IMR-90 (cell line): Measurements from ENCODE around the gene ADRA1B. TPM values are rescaled to one million over a fixed set of nuclear protein-coding genes. Genes with fewer than 3 reads are reported as not detected.

Experiments used
- ATAC-seq: fragments of 200-7000 bp; cut with Tn5 transposase; 2 replicates; pipeline ENCODE4 v1.9.1; 2020; ENCODE audit warnings: low read depth, mild to moderate bottlenecking, moderate library complexity
- BruUV-seq: library from RNA; stranded (reverse); fragments of 400-500 nt; replicated peaks from 2 replicates; lab custom pipeline; 2021; lab: Mats Ljungman, UMichigan
- CTCF ChIA-PET: fragments of 300-600 bp; formaldehyde crosslinking; extraction: SDS; loops from one replicate; lab custom pipeline; 2021; ENCODE audit warnings: antibody characterized with exemption; lab: Yijun Ruan, JAX
- POLR2A ChIA-PET: fragments of 300-600 bp; sonication (Branson Sonifier 250); formaldehyde crosslinking; loops from one replicate; lab custom pipeline; 2022; ENCODE audit warnings: antibody characterized with exemption; ENCODE audit not compliant: unreplicated experiment; lab: Charles Lee
- DNase-seq: peaks from one replicate; pipeline ENCODE4 v3.0.0; 2013
- H2AFZ ChIP-seq: replicated peaks from 2 replicates; pipeline ENCODE3; 2013; ENCODE audit warnings: low read length, mild to moderate bottlenecking; ENCODE audit not compliant: poor library complexity
- H2AK5ac ChIP-seq: 2 replicates; pipeline ENCODE4 v1.6.1; 2013; ENCODE audit warnings: low read depth, low read length, inconsistent platforms
- H2AK9ac ChIP-seq: replicated peaks from 2 replicates; pipeline ENCODE3; 2013; ENCODE audit warnings: mild to moderate bottlenecking, low read depth, low read length, moderate library complexity; ENCODE audit not compliant: poor library complexity
- H2BK120ac ChIP-seq: 2 replicates; pipeline ENCODE4 v1.6.1; 2013; ENCODE audit warnings: low read depth, low read length, inconsistent platforms
- H2BK15ac ChIP-seq: 3 replicates; pipeline ENCODE4 v1.6.1; 2013; ENCODE audit warnings: low read depth, low read length, inconsistent platforms
- H2BK20ac ChIP-seq: 2 replicates; pipeline ENCODE4 v1.6.1; 2013; ENCODE audit warnings: low read depth, mild to moderate bottlenecking, inconsistent platforms, low read length, moderate library complexity
- H2BK5ac ChIP-seq: 2 replicates; pipeline ENCODE4 v1.6.1; 2013; ENCODE audit warnings: mild to moderate bottlenecking, low read depth, low read length, inconsistent platforms; ENCODE audit not compliant: poor library complexity, severe bottlenecking
- H3K14ac ChIP-seq: replicated peaks from 2 replicates; pipeline ENCODE4 v1.6.1; 2013; ENCODE audit warnings: low read depth, low read length, inconsistent platforms
- H3K18ac ChIP-seq: 2 replicates; pipeline ENCODE4 v1.6.1; 2013; ENCODE audit warnings: low read depth, low read length, control low read depth
- H3K23ac ChIP-seq: 2 replicates; pipeline ENCODE4 v1.6.1; 2013; ENCODE audit warnings: low read depth, low read length, inconsistent platforms
- H3K27ac ChIP-seq: 2 replicates; pipeline ENCODE4 v1.5.1; 2013; ENCODE audit warnings: mild to moderate bottlenecking, control low read depth, low read length; ENCODE audit not compliant: insufficient read depth
- H3K27me3 ChIP-seq: 2 replicates; pipeline ENCODE4 v1.6.1; 2013; ENCODE audit warnings: low read length; ENCODE audit not compliant: control insufficient read depth, insufficient read depth
- H3K36me3 ChIP-seq: 2 replicates; pipeline ENCODE4 v1.6.1; 2013; ENCODE audit warnings: low read length, mixed read lengths; ENCODE audit not compliant: control insufficient read depth, insufficient read depth
- H3K4ac ChIP-seq: 2 replicates; pipeline ENCODE4 v1.6.1; 2013; ENCODE audit warnings: low read depth, low read length, inconsistent platforms
- H3K4me1 ChIP-seq: 2 replicates; pipeline ENCODE4 v1.6.1; 2013; ENCODE audit warnings: low read length, mixed read lengths; ENCODE audit not compliant: control insufficient read depth, insufficient read depth
- H3K4me2 ChIP-seq: 2 replicates; pipeline ENCODE4 v1.6.1; 2013; ENCODE audit warnings: low read depth, mild to moderate bottlenecking, control low read depth, low read length, moderate library complexity
- H3K4me3 ChIP-seq: 2 replicates; pipeline ENCODE4 v1.5.1; 2013; ENCODE audit warnings: low read depth, mild to moderate bottlenecking, control low read depth, low read length, moderate library complexity; ENCODE audit not compliant: insufficient read depth
- H3K56ac ChIP-seq: 2 replicates; pipeline ENCODE4 v1.6.1; 2013; ENCODE audit warnings: low read length, inconsistent platforms; ENCODE audit not compliant: insufficient read depth; ENCODE audit errors: extremely low read depth
- H3K79me1 ChIP-seq, 2 experiments: 2 replicates each; pipeline ENCODE4 v1.6.1; 2013; ENCODE audit warnings: low read length in 2 of 2, inconsistent platforms in 1 of 2, low read depth in 1 of 2
- H3K9ac ChIP-seq: 2 replicates; pipeline ENCODE4 v1.6.1; 2013; ENCODE audit warnings: low read depth, low read length, control low read depth
- H3K9me1 ChIP-seq: 2 replicates; pipeline ENCODE4 v1.6.1; 2013; ENCODE audit warnings: low read length, inconsistent platforms; ENCODE audit not compliant: insufficient read depth
- H3K9me3 ChIP-seq: 2 replicates; pipeline ENCODE4 v1.6.1; 2013; ENCODE audit warnings: low read length; ENCODE audit not compliant: control insufficient read depth, insufficient read depth
- H4K20me1 ChIP-seq: 2 replicates; pipeline ENCODE4 v1.6.1; 2013; ENCODE audit warnings: low read length, inconsistent platforms; ENCODE audit not compliant: insufficient read depth
- H4K5ac ChIP-seq: 2 replicates; pipeline ENCODE4 v1.6.1; 2013; ENCODE audit warnings: mild to moderate bottlenecking, low read depth, low read length, control low read depth
- H4K8ac ChIP-seq, 2 experiments: 2 replicates each; pipeline ENCODE4 v1.6.1; 2013; ENCODE audit warnings: low read depth in 2 of 2, low read length in 2 of 2, control low read depth in 1 of 2, inconsistent platforms in 1 of 2
- H4K91ac ChIP-seq: 2 replicates; pipeline ENCODE4 v1.6.1; 2013; ENCODE audit warnings: low read depth, low read length, inconsistent platforms; ENCODE audit not compliant: insufficient read depth
- BHLHE40 ChIP-seq: fragments of 150-350 bp; IDR thresholded peaks from 2 replicates; pipeline ENCODE4 v1.6.1; 2016; ENCODE audit warnings: mild to moderate bottlenecking, low read depth, low read length
- CEBPB ChIP-seq: IDR thresholded peaks from 2 replicates; pipeline ENCODE4 v1.6.1; 2012; ENCODE audit warnings: low read depth, low read length, improper control_type of control experiment
- CHD1 ChIP-seq: IDR thresholded peaks from 2 replicates; pipeline ENCODE4 v1.6.1; 2012; ENCODE audit warnings: low read depth, low read length, improper control_type of control experiment
- CTCF ChIP-seq: conservative IDR thresholded peaks from 2 replicates; pipeline ENCODE4 v1.5.1; 2012; ENCODE audit warnings: mild to moderate bottlenecking, low read depth, low read length, improper control_type of control experiment
- ELK1 ChIP-seq: fragments of 150-350 bp; IDR thresholded peaks from 2 replicates; pipeline ENCODE4 v1.6.1; 2016; ENCODE audit warnings: low read depth, mild to moderate bottlenecking, low read length, moderate library complexity, borderline replicate concordance
- FOS ChIP-seq: fragments of 150-350 bp; IDR thresholded peaks from 2 replicates; pipeline ENCODE4 v1.6.1; 2016; ENCODE audit warnings: low read depth, low read length
- MAFK ChIP-seq: IDR thresholded peaks from 2 replicates; pipeline ENCODE4 v1.6.1; 2012; ENCODE audit warnings: low read depth, low read length, improper control_type of control experiment
- MAZ ChIP-seq: IDR thresholded peaks from 2 replicates; pipeline ENCODE4 v1.6.1; 2012; ENCODE audit warnings: low read depth, mild to moderate bottlenecking, low read length, improper control_type of control experiment, moderate library complexity, borderline replicate concordance
- MXI1 ChIP-seq: IDR thresholded peaks from 2 replicates; pipeline ENCODE4 v1.6.1; 2012; ENCODE audit warnings: low read depth, mild to moderate bottlenecking, low read length, moderate library complexity, borderline replicate concordance
- NFE2L2 ChIP-seq: fragments of 150-350 bp; IDR thresholded peaks from 2 replicates; pipeline ENCODE4 v1.6.1; 2016; ENCODE audit warnings: low read depth, mild to moderate bottlenecking, low read length
- POLR2A ChIP-seq: IDR thresholded peaks from 2 replicates; pipeline ENCODE4 v1.6.1; 2012; ENCODE audit warnings: mild to moderate bottlenecking, low read depth, low read length
- RAD21 ChIP-seq: IDR thresholded peaks from 2 replicates; pipeline ENCODE4 v1.6.1; 2012; ENCODE audit warnings: low read length, improper control_type of control experiment
- RCOR1 ChIP-seq: IDR thresholded peaks from 2 replicates; pipeline ENCODE4 v1.6.1; 2012; ENCODE audit warnings: mild to moderate bottlenecking, low read length, improper control_type of control experiment; ENCODE audit not compliant: insufficient replicate concordance
- RFX5 ChIP-seq: IDR thresholded peaks from 2 replicates; pipeline ENCODE4 v1.8.0; 2012; ENCODE audit warnings: low read depth, mild to moderate bottlenecking, low read length, moderate library complexity
- SMC3 ChIP-seq: fragments of 150-350 bp; IDR thresholded peaks from 2 replicates; pipeline ENCODE4 v1.6.1; 2016; ENCODE audit warnings: low read depth, mild to moderate bottlenecking, antibody characterized with exemption, low read length, moderate library complexity
- WGBS, 2 experiments: methylation state at CpG; one replicate each; pipeline versions ENCODE4 v1.1.5 to v1.1.7; 2013; ENCODE audit warnings: missing lambda C conversion rate in 2 of 2; ENCODE audit not compliant: insufficient read length in 1 of 2; ENCODE audit errors: extremely low coverage in 2 of 2; 5-methylcytosine and 5-hydroxymethylcytosine counted together
- dilution Hi-C: fragments of 300-500 bp; cut with HindIII; formaldehyde crosslinking; loops from one replicate; pipeline ENCODE4 v1.14.3; 2018; ENCODE audit warnings: low sequenced_read_pairs; ENCODE audit not compliant: unreplicated experiment
- in situ Hi-C: fragments of 300-500 bp; cut with MboI; formaldehyde crosslinking; loops from 3 replicates; pipeline ENCODE4 v1.14.3; 2019; ENCODE audit warnings: low sequenced_read_pairs, inconsistent platforms, mixed read lengths
- intact Hi-C: fragments of 100-400 bp; cut with micrococcal nuclease; formaldehyde crosslinking; loops from 2 replicates; pipeline ENCODE4 v1.10.0; 2022
- polyA plus RNA-seq, 3 experiments: library from polyadenylated mRNA; depleted of rRNA; stranded (reverse); fragments of >200 nt; gene quantifications; 2 replicates each; pipeline ENCODE4 v1.2.3, GENCODE V29; 2012; ENCODE audit warnings: low replicate concordance in 1 of 3
- total RNA-seq: library from RNA; depleted of rRNA; stranded (reverse); fragments of >200 nt; gene quantifications from 2 replicates; pipeline ENCODE4 v1.2.3, GENCODE V29; 2012
- TF ChIP-seq, protein P1 (sequence below): fragments of 150-350 bp; IDR thresholded peaks from 2 replicates; pipeline ENCODE4 v1.6.1; 2017; ENCODE audit warnings: mild to moderate bottlenecking, antibody characterized with exemption, low read length, low read depth

Gene ADRA1B
- total and polyA plus RNA-seq, 2 of the 4 experiments (the other 2 are of a cell fraction) = 0.18 to 1.5 TPM

DNA sequence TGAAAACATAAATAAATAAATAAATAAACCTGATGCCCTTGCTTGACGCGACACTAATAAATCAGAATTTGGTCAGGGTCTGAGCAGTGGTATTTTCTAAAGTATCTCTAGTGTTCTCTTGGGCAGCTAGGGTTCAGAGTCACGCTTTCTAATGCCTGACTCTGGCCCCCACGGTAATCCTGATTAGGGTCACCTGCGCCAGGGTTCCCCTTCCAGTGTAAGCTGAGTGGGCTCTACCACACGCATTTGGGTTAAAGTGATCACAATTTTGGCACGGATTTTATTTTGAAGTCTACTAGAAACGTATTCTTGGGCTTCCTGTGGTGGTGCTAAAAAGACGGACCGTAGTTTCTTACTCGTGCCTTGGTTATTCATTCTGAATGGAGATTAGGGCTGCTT is 93.3 kb downstream of the ADRA1B start:
- in situ Hi-C loops = no loop called here

More for the DNA sequence above, 93.3 kb downstream of the ADRA1B start:
- Histone ChIP-seq H4K20me1 (no peaks in the 10 kb centered on the region), H3K4ac (no peak overlapping the region), H3K27me3 (no peaks in the 10 kb centered on the region), H3K9ac (peak overlapping the region; percentile 83), H4K5ac (no peak overlapping the region), H3K4me1 (peaks cover 1% of the 10 kb centered on the region), H2BK20ac (no peak overlapping the region), H2AFZ (no peak overlapping the region), H3K27ac (peak overlapping the region; percentile 25; the same call in 1 of the 2 replicates), H3K56ac (0 out of 2 replicates have a peak overlapping the region, but pooled peaks have one; percentile 72), H3K36me3 (peaks cover 4% of the 10 kb centered on the region; the same call in 1 of the 2 replicates), H2AK9ac (no peak overlapping the region), H3K14ac (no peak overlapping the region), H2BK15ac (no peak overlapping the region), H2BK120ac (no peak overlapping the region), H3K79me1 (peaks cover 15 to 22% of the 10 kb centered on the region in 2 experiments), H2BK5ac (no peak overlapping the region), H4K8ac (peak overlapping the region; percentile 9 to 78; a peak in 3 of 4 replicates), H3K4me2 (peak overlapping the region; percentile 66), H3K23ac (no peak overlapping the region), H4K91ac (no peak overlapping the region), H3K9me3 (no peaks in the 10 kb centered on the region), H3K9me1 (no peaks in the 10 kb centered on the region), H3K18ac (no peak overlapping the region), H3K4me3 (peak overlapping the region; percentile 77), H2AK5ac (no peak overlapping the region)
- CTCF ChIA-PET = interaction anchor here (0.7 to 1.1 kb wide), 2 partner anchors 11 to 13 kb away, joined by 3 read pairs; no protein-coding TSS in a partner anchor
- no peak; the same call in 1 of the 2 replicates for ATAC-seq
- intact Hi-C loops = loop anchor here (1.0 kb wide), 1 partner anchor 34 kb away; no protein-coding TSS in a partner anchor
- TF ChIP-seq NFE2L2 = no peak
- no peak for TF ChIP-seq RFX5
- TF ChIP-seq MAFK = no peak
- TF ChIP-seq CTCF = no peak
- no peak for TF ChIP-seq RAD21
- no peak for TF ChIP-seq MAZ
- TF ChIP-seq ELK1 = no peak
- TF ChIP-seq, protein P1, sequence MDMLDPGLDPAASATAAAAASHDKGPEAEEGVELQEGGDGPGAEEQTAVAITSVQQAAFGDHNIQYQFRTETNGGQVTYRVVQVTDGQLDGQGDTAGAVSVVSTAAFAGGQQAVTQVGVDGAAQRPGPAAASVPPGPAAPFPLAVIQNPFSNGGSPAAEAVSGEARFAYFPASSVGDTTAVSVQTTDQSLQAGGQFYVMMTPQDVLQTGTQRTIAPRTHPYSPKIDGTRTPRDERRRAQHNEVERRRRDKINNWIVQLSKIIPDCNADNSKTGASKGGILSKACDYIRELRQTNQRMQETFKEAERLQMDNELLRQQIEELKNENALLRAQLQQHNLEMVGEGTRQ = no peak
- TF ChIP-seq CHD1 = no peak
- TF ChIP-seq BHLHE40 = no peak
- no peak for TF ChIP-seq POLR2A
- no peak for TF ChIP-seq SMC3
- no peak for TF ChIP-seq CEBPB
- TF ChIP-seq FOS = no peak
- no peak for TF ChIP-seq MXI1
- TF ChIP-seq RCOR1 = no peak
- BruUV-seq = no TSS peak
- dilution Hi-C loops = loop anchor here (25.0 kb wide), 1 partner anchor 353 kb away; the partner anchor contains the start of gene C1QTNF2
- no peak for DNase-seq
- POLR2A ChIA-PET = interaction anchor here (1.4 kb wide), 1 partner anchor 10 kb away, joined by 6 read pairs; no protein-coding TSS in a partner anchor
- WGBS, 2 experiments = 3% methylated on average over 3 of the region's 11 CpGs; no CpG with 5 or more reads in 1 of the 2 experiments
